ENCODE measurements around the gene SLIT1.

Gene SLIT1

DNA sequence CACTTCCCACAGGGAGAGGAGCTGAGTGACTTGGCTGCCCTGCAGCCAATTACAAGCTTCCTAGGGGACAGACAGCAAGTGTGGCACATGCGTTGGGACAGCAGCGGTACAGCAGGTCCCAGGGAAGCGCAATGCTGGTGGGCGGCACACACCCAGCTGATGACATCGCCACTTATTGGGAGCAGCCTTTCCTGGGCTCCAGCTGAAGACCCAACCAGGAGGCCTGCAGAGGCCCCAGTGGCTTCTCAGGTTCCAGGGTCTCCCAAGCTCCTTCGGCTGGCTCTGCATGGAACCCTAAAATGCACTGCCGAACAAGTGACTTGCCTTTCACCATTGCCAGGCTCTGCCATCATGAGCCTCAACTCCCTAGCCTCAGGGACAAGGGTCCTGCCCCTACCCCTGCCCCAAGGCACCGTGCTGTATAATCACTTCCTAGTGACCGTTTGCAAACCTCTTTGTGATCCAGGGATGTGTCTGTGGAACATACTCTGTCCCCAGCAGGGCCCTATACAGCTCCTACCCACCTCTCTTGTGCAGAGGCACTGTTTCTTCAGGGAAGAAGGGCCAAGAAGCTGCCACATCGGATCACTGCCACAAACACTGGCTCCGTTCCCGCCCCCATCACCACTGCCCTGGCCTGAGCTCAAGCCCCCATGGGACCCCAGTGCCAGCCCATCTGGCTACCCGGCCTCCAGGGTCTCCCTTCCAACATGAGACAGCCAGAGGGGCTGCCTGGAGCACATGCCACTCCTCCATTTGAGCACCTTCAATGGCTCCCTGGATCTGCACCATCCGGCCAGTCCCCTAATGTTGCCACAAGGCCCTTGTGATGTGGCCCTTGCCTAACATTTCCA is 19.3 kb upstream of the SLIT1 start:
- DNase-seq (ENCODE audit: insufficient read length, low spot score) (no peak), FAIRE-seq (no peak)

DNA sequence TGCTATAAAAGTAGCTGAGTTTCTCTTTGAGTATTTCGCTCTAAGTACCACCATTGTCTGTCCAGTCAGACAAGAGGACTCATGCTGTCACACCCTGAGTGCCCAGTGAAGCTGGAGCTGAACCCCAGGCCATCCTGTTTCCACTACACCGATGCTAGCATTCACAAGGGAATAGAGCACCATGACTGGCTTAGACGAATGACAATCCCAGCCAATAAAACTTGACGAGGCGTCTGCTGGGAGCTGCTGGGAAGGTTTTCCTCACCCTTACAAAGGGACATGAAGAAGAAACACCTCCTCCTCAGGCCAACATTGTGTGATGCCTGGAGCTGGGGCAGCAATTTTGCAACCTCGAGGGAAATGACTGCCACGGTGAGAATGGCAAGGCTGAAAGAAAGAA is 17.5 kb upstream of the SLIT1 start:
- FAIRE-seq (no peak), DNase-seq (ENCODE audit: insufficient read length, low spot score) (no peak)

DNA sequence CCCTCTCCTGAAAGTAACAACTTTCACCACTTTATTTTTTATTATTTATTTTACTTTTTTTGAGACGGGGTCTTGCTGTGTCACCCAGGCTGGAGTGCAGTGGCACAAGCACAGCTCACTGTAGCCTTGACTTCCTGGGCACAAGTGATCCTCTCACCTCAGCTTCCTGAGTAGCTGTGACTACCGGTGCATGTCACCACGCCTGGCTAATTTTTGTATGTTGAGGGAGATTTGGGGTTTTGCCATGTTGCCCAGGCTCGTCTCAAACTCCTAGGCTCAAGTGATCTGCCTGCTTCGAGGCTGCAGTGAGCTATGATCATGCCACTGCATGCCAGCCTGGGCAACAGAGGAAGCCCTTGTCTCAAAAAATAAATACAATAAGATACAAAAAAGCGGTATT is 14.9 kb upstream of the SLIT1 start:
- FAIRE-seq (no peak), DNase-seq (ENCODE audit: insufficient read length, low spot score) (no peak)

DNA sequence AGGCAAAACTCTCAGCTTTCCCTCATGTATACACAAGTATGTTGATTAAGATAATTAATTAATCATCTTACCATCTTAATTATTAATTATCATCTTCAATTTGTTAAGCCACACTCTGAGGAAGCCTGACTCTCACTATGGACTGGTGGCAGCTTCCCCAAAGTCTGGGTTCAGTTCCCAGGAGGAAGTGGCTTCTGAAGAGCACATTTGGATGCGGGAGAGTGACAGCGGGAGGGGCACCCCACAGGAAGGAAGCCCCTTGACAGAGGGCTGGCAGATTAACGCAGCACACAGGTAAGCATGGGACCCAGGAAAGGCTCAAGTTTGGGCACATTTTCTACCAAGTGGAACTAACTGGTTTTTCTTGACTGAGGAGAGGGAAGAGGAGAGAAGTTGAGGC is 13.4 kb upstream of the SLIT1 start:
- no peak for DNase-seq (ENCODE audit: insufficient read length, low spot score)
- no peak for FAIRE-seq

DNA sequence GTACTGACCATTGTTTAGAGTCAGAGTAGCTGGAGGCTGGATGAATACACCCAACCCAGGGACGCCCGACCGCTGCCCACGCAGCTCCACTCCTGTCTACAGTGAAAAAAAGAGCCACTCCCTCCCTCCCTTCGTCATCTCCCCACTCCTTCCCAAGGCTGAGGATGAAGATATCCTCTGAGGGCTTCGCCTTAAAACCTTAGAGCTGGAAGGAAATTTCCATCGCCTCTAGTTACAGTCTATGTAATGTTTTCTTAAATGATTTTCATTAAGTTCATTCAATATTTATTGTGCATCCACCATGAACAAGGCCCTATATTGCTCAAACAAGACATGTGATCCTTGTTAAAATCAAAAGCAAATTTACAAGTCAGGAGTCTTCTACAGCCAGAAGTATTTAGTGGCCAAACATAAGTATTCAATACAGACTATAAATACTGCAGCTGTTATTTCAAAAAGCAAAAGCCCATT is 11.3 kb upstream of the SLIT1 start:
- DNase-seq (ENCODE audit: insufficient read length, low spot score) (no peak), FAIRE-seq (no peak)

DNA sequence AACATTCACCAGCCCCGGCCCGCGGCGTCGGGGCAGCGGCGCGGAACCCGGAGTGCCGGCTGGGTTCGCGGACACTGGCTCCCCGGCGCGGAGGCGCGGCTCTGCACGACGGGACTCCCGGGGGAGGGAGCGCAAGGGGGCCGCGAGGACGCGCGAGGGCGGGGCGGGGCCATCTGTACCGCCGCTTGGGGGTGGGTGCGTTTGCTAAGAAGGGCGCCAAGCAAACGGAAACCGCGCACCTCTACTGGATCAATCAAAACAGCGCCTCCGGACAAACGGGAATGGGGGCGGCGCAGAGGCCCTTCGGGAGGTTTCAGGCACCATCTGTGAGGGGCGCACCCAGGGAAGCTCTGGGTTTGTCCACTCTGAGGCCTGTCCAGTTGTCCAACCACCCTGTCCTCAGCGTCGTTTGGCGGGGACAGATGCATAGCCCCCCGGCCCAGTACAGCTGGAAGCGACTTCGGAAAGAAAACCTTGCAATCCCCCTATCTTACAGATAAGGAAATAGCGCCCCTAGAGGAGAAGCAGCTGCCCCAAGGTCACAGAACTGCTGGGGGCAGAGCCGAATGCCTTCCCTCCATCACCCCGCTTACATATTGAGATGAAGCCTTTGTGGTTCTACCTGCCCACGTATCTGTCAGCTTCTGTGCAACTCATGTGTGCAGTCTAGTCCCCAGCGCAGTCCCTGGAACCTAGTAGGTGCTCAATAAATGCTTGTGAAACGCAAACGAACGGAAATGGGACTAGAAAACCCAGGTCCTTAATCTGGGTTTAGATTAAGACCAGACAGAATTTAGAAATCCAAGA is 10.7 kb upstream of the SLIT1 start:
- peak; percentile 77 for DNase-seq (ENCODE audit: insufficient read length, low spot score)
- peak; percentile 72 for FAIRE-seq

DNA sequence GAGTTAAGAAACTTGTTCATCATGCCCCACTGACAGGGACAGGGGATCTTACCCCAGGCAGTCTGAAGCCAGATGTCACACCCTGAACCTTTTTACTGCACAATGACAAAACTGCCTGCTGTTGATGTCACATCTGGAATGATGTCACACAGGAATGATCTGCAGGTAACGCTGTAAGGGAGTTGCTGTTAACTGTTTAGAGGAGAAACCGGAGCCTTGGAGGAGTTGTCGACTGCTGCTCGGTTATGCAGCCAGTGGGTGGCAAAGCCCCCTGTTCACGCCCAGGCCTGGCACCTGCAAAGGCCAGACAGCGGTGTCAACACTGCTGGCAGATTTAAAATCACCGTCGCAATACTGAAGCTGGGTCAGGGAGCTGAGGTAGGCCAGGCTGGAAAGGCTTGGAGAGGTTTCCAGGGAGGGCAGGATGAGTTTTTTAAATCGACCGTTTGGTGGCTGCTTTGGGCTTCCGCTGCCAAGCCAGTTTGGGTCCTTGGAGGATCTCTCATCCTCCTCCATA is 10.0 kb upstream of the SLIT1 start:
- no peak for DNase-seq (ENCODE audit: insufficient read length, low spot score)
- FAIRE-seq: no peak

- FAIRE-seq: no peak
- no peak for DNase-seq (ENCODE audit: insufficient read length, low spot score)
Observed at GRCh38 chr10:97192952-97193435, 7.2 kb upstream of the SLIT1 start.

GRCh38 chr10:97190450-97190849 is 4.7 kb upstream of the SLIT1 start:
- no peak for FAIRE-seq
- no peak for DNase-seq (ENCODE audit: insufficient read length, low spot score)

DNA sequence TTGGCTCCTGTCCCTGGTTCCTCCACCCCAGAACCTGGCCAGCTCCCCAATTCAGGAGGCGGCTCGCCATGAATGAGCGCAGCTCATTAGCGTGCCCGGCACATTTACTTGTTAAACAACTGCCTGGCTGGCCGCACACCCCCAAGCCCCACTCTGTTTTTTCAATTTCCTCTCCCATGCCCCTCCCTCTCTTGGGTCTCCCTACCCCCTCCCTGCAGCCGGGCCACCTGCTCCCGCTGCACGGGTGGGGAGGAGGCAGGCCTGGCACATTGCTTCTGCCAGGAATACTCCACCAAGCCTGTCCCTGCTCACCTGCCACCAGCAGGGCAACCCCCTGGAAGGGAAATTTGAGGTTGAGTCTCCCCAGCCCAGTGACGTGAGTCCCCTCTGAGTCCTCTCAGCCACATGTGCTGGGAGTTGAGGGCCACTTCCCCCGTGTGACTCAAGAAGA is 2.5 kb upstream of the SLIT1 start:
- FAIRE-seq: no peak
- DNase-seq (ENCODE audit: insufficient read length, low spot score): no peak

DNA sequence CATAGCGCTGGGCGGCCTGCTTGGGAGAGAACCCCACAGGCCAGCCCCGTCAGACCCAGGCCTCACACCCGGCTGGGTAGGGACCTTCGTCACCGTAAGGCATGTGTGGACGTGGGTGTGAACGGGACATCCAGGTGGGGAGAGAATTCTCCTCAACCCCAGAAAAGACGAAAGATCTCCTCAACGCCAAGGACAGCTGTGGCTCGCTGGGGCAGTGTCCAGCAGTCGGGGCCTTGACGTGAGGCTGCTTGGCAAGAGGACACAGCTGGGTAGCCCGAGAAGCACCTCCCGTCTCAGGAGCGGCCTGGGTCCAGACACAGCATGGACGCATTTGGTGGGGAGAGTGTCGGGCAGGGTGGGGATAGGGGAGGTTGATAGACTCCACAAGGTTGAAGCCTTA is 1.2 kb upstream of the SLIT1 start:
- DNase-seq (ENCODE audit: insufficient read length, low spot score) (no peak), FAIRE-seq (no peak)

GRCh38 chr10:97184971-97185325 is 811 bp downstream of the SLIT1 start:
- no peak for FAIRE-seq

DNA sequence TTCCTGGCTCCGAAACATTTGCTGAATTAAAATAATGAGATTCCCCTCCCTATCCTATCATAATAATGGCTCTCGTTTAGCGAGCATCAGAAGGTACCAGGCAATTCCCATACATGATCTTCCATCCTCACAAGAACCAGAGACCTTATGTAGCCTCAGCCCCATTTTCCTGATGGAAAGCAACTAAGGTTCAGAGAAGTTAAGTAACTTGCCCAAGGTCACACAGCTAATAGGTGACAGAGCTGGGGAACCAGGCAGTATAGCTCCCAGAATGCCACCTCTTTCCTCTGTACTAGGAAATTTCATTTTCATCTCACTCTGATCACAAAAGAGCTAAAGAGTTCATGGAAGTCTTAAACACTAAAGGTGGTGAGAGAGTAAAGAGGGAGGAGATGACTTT is 2.4 kb downstream of the SLIT1 start:
- DNase-seq (ENCODE audit: insufficient read length, low spot score) (no peak), FAIRE-seq (no peak)

More at GRCh38 chr10:97184971-97185325, 811 bp downstream of the SLIT1 start:
- DNase-seq (ENCODE audit: insufficient read length, low spot score): no peak

DNA sequence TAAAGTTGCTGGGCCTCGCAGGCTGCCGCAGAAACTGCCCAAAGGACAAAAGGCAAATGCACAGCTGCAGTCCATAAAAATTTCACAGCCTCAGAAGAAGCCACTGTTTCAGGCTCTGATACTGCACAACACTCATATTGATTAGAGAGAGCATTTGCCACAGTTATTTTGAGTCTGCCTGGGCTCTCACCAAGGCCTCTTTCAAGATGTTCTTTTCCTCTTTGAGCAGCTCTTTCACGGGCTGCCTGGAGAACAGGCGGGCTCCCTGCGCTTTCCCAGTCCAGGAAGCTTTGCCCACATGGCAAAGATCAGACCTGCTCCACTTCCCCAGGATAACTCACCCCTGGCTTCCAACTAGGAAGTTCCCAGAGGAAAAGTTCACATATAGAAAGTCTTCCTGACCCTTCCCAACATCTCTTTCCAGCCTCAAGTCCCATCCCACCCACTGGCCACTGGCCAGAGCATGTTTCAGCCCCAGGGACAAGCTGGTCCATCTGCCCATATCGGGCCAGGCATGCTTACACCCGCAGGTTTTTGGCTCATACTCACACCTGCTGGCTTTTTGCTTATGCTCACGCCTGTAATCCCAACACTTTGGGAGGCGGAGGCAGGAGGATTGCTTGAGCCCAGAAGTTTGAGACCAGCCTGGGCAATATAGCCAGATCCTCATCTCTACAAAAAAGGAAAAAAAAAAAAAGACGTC is 3.3 kb downstream of the SLIT1 start:
- FAIRE-seq (no peak), DNase-seq (ENCODE audit: insufficient read length, low spot score) (no peak)

- DNase-seq (ENCODE audit: insufficient read length, low spot score) (no peak), FAIRE-seq (peak; percentile 28)
Observed at GRCh38 chr10:97180986-97181385, 4.8 kb downstream of the SLIT1 start.

- no peak for FAIRE-seq
- DNase-seq (ENCODE audit: insufficient read length, low spot score): no peak
Observed at GRCh38 chr10:97180363-97180755, 5.4 kb downstream of the SLIT1 start.

DNA sequence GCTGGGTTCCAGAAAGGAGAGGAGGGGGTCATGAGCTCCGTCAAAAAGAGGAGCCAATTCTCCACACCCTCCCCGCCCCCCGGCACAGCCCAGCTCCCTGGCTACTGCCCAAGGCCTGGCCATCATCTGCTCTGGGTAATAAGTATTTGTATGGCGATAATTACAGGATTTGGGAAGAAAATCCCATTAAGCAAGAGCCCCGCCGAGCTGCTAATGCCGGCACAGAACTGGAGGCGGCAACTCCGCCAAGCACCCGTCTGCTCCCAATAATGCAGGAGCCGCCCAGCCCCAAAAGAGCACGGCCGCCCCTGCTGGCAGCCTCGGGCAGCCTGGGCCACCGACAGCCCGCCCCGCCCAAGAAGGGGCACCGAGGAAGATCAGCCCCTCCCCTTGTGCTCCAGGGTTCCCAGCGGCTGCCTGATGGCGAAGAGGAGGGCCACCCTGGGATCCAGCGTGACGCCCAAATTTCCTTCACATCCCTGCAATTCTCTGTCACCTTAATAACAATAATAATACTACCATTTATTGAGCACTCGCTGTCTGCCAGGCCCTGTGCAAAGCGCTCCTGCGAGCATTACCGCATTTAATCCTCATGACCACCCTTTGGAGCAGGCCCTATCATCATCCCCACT is 5.9 kb downstream of the SLIT1 start:
- FAIRE-seq (no peak), DNase-seq (ENCODE audit: insufficient read length, low spot score) (no peak)

DNA sequence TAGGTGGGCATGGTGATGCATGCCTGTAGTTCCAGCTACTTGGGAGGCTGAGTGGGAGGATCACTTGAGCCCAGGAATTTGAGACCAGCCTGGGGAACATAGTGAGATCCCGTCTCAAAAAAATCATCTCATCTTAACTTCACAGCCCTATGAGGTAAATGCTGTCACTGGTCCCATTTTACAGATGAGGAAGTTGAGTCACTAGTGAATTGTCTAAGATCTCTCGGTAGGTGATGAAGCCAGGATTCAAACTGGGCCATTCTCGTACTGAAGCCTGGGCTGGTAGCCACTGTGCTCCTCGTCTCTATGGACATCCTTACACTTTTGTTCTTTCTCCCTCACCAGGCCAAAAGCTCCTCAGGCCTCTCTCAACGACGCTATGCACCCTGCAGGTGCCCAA is 6.4 kb downstream of the SLIT1 start:
- FAIRE-seq (no peak), DNase-seq (ENCODE audit: insufficient read length, low spot score) (no peak)

DNA sequence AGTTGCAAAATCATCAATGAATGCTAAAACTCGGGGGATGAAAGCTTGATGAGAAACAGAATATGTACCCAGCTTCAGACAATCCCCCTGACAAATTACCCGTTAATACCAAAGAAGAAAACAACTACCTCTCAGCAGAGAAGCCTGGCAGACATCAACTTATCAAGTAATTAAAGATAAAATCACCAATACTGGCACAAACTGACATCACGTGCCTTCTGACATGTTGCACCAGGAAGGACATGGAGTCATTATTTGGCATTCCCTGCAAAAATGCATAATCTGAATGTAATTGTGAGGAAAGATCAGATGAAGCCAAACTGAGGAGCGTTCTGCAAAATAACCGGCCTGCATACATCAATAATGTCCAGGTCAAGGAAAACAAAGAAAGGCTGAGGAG is 7.7 kb downstream of the SLIT1 start:
- FAIRE-seq (no peak), DNase-seq (ENCODE audit: insufficient read length, low spot score) (no peak)

DNA sequence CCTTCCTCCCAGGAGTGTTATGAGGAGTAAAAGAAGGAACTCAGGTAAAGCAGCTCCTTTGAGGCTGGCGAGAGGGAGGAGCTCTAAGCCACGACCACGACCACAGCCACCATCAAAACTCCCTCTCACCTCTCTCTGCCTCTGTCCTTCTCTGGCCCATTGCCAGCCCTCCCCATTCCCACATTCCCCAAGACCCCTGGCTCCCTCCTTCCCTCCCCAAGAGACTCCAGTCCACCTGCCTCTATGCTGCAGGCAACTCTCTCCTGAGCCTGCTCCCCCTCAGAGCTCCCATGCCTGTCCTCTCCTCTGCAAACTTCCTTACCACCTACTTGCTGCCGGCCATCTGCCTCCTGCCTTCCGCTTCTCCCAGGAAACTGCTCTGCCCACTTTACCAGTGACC is 9.5 kb downstream of the SLIT1 start:
- DNase-seq (ENCODE audit: insufficient read length, low spot score) (no peak), FAIRE-seq (no peak)

All from HTR-8/SVneo (cell line).